Astrocyte (in vitro differentiated cells and primary cell): ENCODE measurements around the gene ARHGAP25. TPM values are rescaled to one million over a fixed set of nuclear protein-coding genes. Genes with fewer than 3 reads are reported as not detected.

Experiments used
- DNase-seq: peaks from one replicate; pipeline ENCODE4 v3.0.0-alpha.2; 2010; ENCODE audit warnings: low read depth
- FAIRE-seq: peaks from 2 replicates; lab custom pipeline; 2011; peaks lifted over from hg19 to GRCh38; lab: Jason Lieb, UNC
- H2AFZ ChIP-seq: 2 replicates; pipeline ENCODE4 v1.6.0; 2012; ENCODE audit warnings: low read depth, low read length, inconsistent platforms
- H3K27ac ChIP-seq: 2 replicates; pipeline ENCODE4 v1.5.1; 2011; ENCODE audit warnings: low read depth, low read length, inconsistent platforms
- H3K27me3 ChIP-seq: 2 replicates; pipeline ENCODE4 v1.6.0; 2011; ENCODE audit warnings: low read length, inconsistent platforms; ENCODE audit not compliant: insufficient read depth
- H3K36me3 ChIP-seq: 2 replicates; pipeline ENCODE4 v1.5.1; 2011; ENCODE audit warnings: low read length, inconsistent platforms; ENCODE audit not compliant: insufficient read depth
- H3K4me1 ChIP-seq: 2 replicates; pipeline ENCODE4 v1.5.1; 2011; ENCODE audit warnings: low read length, inconsistent platforms; ENCODE audit not compliant: insufficient read depth
- H3K4me2 ChIP-seq: 2 replicates; pipeline ENCODE4 v1.6.0; 2012; ENCODE audit warnings: low read length, inconsistent platforms
- H3K4me3 ChIP-seq: 2 replicates; pipeline ENCODE4 v1.5.1; 2011; ENCODE audit warnings: low read depth, mild to moderate bottlenecking, low read length, inconsistent platforms; ENCODE audit not compliant: insufficient read depth
- H3K79me2 ChIP-seq: 2 replicates; pipeline ENCODE4 v1.6.0; 2012; ENCODE audit warnings: mild to moderate bottlenecking, low read length, inconsistent platforms; ENCODE audit not compliant: insufficient read depth
- H3K9ac ChIP-seq: 2 replicates; pipeline ENCODE4 v1.6.0; 2012; ENCODE audit warnings: mild to moderate bottlenecking, low read length, inconsistent platforms
- H3K9me3 ChIP-seq: 2 replicates; pipeline ENCODE4 v1.5.1; 2012; ENCODE audit warnings: low read depth, mild to moderate bottlenecking, low read length, inconsistent platforms; ENCODE audit not compliant: insufficient read depth
- H4K20me1 ChIP-seq: 2 replicates; pipeline ENCODE4 v1.6.0; 2012; ENCODE audit warnings: low read length, inconsistent platforms; ENCODE audit not compliant: insufficient read depth
- H3K27ac Mint-ChIP-seq: one replicate; pipeline ENCODE4 v1.8.0; 2021; ENCODE audit warnings: mild to moderate bottlenecking, mixed read lengths; ENCODE audit not compliant: unreplicated experiment
- H3K27me3 Mint-ChIP-seq: one replicate; pipeline ENCODE4 v1.8.0; 2021; ENCODE audit warnings: low read depth, mixed read lengths; ENCODE audit not compliant: unreplicated experiment
- H3K36me3 Mint-ChIP-seq: one replicate; pipeline ENCODE4 v1.8.0; 2021; ENCODE audit warnings: low read depth, mixed read lengths; ENCODE audit not compliant: unreplicated experiment
- H3K4me1 Mint-ChIP-seq: one replicate; pipeline ENCODE4 v1.8.0; 2021; ENCODE audit warnings: low read depth, mixed read lengths; ENCODE audit not compliant: unreplicated experiment
- H3K4me3 Mint-ChIP-seq: one replicate; pipeline ENCODE4 v1.8.0; 2021; ENCODE audit warnings: mild to moderate bottlenecking, moderate library complexity, mixed read lengths; ENCODE audit not compliant: unreplicated experiment
- H3K9me3 Mint-ChIP-seq: one replicate; pipeline ENCODE4 v1.8.0; 2021; ENCODE audit warnings: mild to moderate bottlenecking, mixed read lengths; ENCODE audit not compliant: unreplicated experiment
- CTCF ChIP-seq: IDR thresholded peaks from 2 replicates; pipeline ENCODE4 v1.5.1; 2011; ENCODE audit warnings: low read depth, mild to moderate bottlenecking, inconsistent platforms, low read length, moderate library complexity; ENCODE audit not compliant: insufficient read depth
- EZH2 ChIP-seq: IDR thresholded peaks from 2 replicates; pipeline ENCODE4 v1.6.1; 2012; ENCODE audit warnings: mild to moderate bottlenecking, low read length, inconsistent platforms; ENCODE audit not compliant: insufficient read depth
- total RNA-seq: library from RNA; stranded (reverse); gene quantifications from 2 replicates; pipeline ENCODE4 v1.2.1, GENCODE V29; 2021

ARHGAP25 gene
- total RNA-seq, 1 donor from 2014 or later = 0.30 TPM

GRCh38 chr2:68747413-68747812 lies 12.8 kb downstream of the ARHGAP25 start:
- no peak overlapping the region for H3K4me2 ChIP-seq
- TF ChIP-seq CTCF (no peak), EZH2 (no peak)
- Mint-ChIP-seq H3K4me3 (no peak overlapping the region), H3K9me3 (no peaks in the 10 kb centered on the region), H3K4me1 (no peaks in the 10 kb centered on the region), H3K27me3 (peaks cover 13% of the 10 kb centered on the region), H3K27ac (no peak overlapping the region), H3K36me3 (no peaks in the 10 kb centered on the region)
- no peaks in the 10 kb centered on the region for H3K79me2 ChIP-seq
- H3K27me3 ChIP-seq = no peaks in the 10 kb centered on the region
- no peaks in the 10 kb centered on the region for H3K36me3 ChIP-seq
- H3K9ac ChIP-seq = no peak overlapping the region
- no peak overlapping the region for H3K4me3 ChIP-seq
- no peak overlapping the region for H2AFZ ChIP-seq
- FAIRE-seq (no peak), DNase-seq (no peak)
- H3K27ac ChIP-seq = no peak overlapping the region
- no peaks in the 10 kb centered on the region for H3K9me3 ChIP-seq
- no peaks in the 10 kb centered on the region for H3K4me1 ChIP-seq
- H4K20me1 ChIP-seq = no peaks in the 10 kb centered on the region

- no peak overlapping the region for H3K4me3 ChIP-seq
- FAIRE-seq (no peak), DNase-seq (no peak)
- no peak overlapping the region for H3K27ac ChIP-seq
- no peak overlapping the region for H3K4me2 ChIP-seq
- no peaks in the 10 kb centered on the region for H4K20me1 ChIP-seq
- peaks cover 13% of the 10 kb centered on the region for H3K27me3 Mint-ChIP-seq
- no peaks in the 10 kb centered on the region for H3K9me3 Mint-ChIP-seq
- no peak overlapping the region for H3K4me3 Mint-ChIP-seq
- no peaks in the 10 kb centered on the region for H3K79me2 ChIP-seq
- no peak overlapping the region for H3K9ac ChIP-seq
- no peaks in the 10 kb centered on the region for H3K36me3 ChIP-seq
- no peak for TF ChIP-seq EZH2
- TF ChIP-seq CTCF = no peak
- H3K4me1 Mint-ChIP-seq = no peaks in the 10 kb centered on the region
- no peak overlapping the region for H2AFZ ChIP-seq
- H3K36me3 Mint-ChIP-seq = no peaks in the 10 kb centered on the region
- H3K27me3 ChIP-seq = no peaks in the 10 kb centered on the region
- H3K27ac Mint-ChIP-seq = no peak overlapping the region
- H3K9me3 ChIP-seq = no peaks in the 10 kb centered on the region
- no peaks in the 10 kb centered on the region for H3K4me1 ChIP-seq
These were observed 13.3 kb downstream of the ARHGAP25 start for GRCh38 chr2:68747900-68748299.

GRCh38 chr2:68748568-68748967 lies 14.0 kb downstream of the ARHGAP25 start:
- Histone ChIP-seq H4K20me1 (no peaks in the 10 kb centered on the region), H3K4me3 (no peak overlapping the region), H3K9me3 (no peaks in the 10 kb centered on the region), H3K27me3 (no peaks in the 10 kb centered on the region), H3K27ac (no peak overlapping the region), H3K4me2 (no peak overlapping the region), H3K36me3 (no peaks in the 10 kb centered on the region), H3K79me2 (no peaks in the 10 kb centered on the region), H2AFZ (no peak overlapping the region), H3K4me1 (no peaks in the 10 kb centered on the region), H3K9ac (no peak overlapping the region)
- Mint-ChIP-seq H3K4me1 (no peaks in the 10 kb centered on the region), H3K9me3 (no peaks in the 10 kb centered on the region), H3K4me3 (no peak overlapping the region), H3K27me3 (peaks cover 12% of the 10 kb centered on the region), H3K36me3 (no peaks in the 10 kb centered on the region), H3K27ac (no peak overlapping the region)
- DNase-seq (no peak), FAIRE-seq (no peak)
- TF ChIP-seq EZH2 (no peak), CTCF (no peak)
